Fibroblast of skin of back (primary cell): ENCODE results near the gene XDH. TPM values are rescaled to one million over a fixed set of nuclear protein-coding genes. Genes with fewer than 3 reads are reported as not detected.
A peak's percentile ranks its signal among the peaks of the same experiment; 100 is the strongest.

Source experiments
- DNase-seq: peaks from one replicate; pipeline ENCODE4 v3.0.0-alpha.2; 2013
- polyA plus RNA-seq, 2 experiments: library from polyadenylated mRNA; unstranded; fragments of 120-200 nt; gene quantifications; one replicate each; pipeline ENCODE4 v1.2.1, GENCODE V29; 2013; ENCODE audit not compliant: insufficient read length in 2 of 2

XDH gene
- 0.32 TPM for polyA plus RNA-seq (2013, experiment 1 of 2; ENCODE audit: insufficient read length)
- polyA plus RNA-seq (2013, experiment 2 of 2; ENCODE audit: insufficient read length): 0.12 TPM

- no peak for DNase-seq
These were observed at the start of gene XDH for GRCh38 chr2:31414601-31415241. Gene XDH, minus strand, starts transcription at chr2:31414742. Its CDS starts 76 bp downstream, at chr2:31414666.

- DNase-seq: no peak
These were observed 43.1 kb upstream of the XDH start for GRCh38 chr2:31457651-31458050.

GRCh38 chr2:31446848-31447247 is 32.3 kb upstream of the XDH start:
- peak; percentile 66 for DNase-seq

- DNase-seq: no peak
These were observed 27.8 kb upstream of the XDH start for GRCh38 chr2:31442376-31442775.

GRCh38 chr2:31440764-31441163 is 26.2 kb upstream of the XDH start:
- peak; percentile 96 for DNase-seq

GRCh38 chr2:31434911-31435310 is 20.4 kb upstream of the XDH start:
- no peak for DNase-seq

- no peak for DNase-seq
These were observed 19.0 kb upstream of the XDH start for GRCh38 chr2:31433541-31433940.

- no peak for DNase-seq
These were observed 16.1 kb upstream of the XDH start for GRCh38 chr2:31430439-31431165.

GRCh38 chr2:31429759-31430438 is 15.4 kb upstream of the XDH start:
- no peak for DNase-seq

- no peak for DNase-seq
These were observed 14.5 kb upstream of the XDH start for GRCh38 chr2:31429040-31429439.

- DNase-seq: peak; percentile 14
These were observed 13.5 kb upstream of the XDH start for GRCh38 chr2:31428001-31428418.

- no peak for DNase-seq
These were observed 11.6 kb upstream of the XDH start for GRCh38 chr2:31426096-31426495.

- DNase-seq: no peak
These were observed 7.1 kb upstream of the XDH start for GRCh38 chr2:31421634-31422033.

GRCh38 chr2:31420936-31421335 is 6.4 kb upstream of the XDH start:
- DNase-seq: peak; percentile 42

GRCh38 chr2:31419386-31419785 is 4.8 kb upstream of the XDH start:
- no peak for DNase-seq

- DNase-seq: no peak
These were observed 879 bp upstream of the XDH start for GRCh38 chr2:31415421-31415820.

- no peak for DNase-seq
These were observed 536 bp downstream of the XDH start for GRCh38 chr2:31413862-31414550.

- no peak for DNase-seq
These were observed 1.5 kb downstream of the XDH start for GRCh38 chr2:31413025-31413424.

GRCh38 chr2:31411771-31412170 is 2.8 kb downstream of the XDH start:
- DNase-seq: no peak

- DNase-seq: no peak
These were observed 7.8 kb downstream of the XDH start for GRCh38 chr2:31406593-31407385.

GRCh38 chr2:31404827-31405226 is 9.7 kb downstream of the XDH start:
- peak; percentile 23 for DNase-seq

GRCh38 chr2:31404302-31404701 is 10.2 kb downstream of the XDH start:
- DNase-seq: no peak
